A673 (cell line): Measurements from ENCODE around the gene ATP5F1B. TPM values are rescaled to one million over a fixed set of nuclear protein-coding genes. Genes with fewer than 3 reads are reported as not detected.

Experiments used
- BruUV-seq: library from RNA; stranded (reverse); fragments of 400-500 nt; replicated peaks from 2 replicates; lab custom pipeline; 2021; lab: Mats Ljungman, UMichigan
- CTCF ChIA-PET: fragments of 300-600 bp; sonication (Branson Sonifier 250); formaldehyde crosslinking; loops from one replicate; lab custom pipeline; 2022; ENCODE audit warnings: antibody characterized with exemption; lab: Charles Lee
- POLR2A ChIA-PET: fragments of 300-600 bp; sonication (Branson Sonifier 250); formaldehyde crosslinking; loops from one replicate; lab custom pipeline; 2022; ENCODE audit warnings: antibody characterized with exemption; ENCODE audit not compliant: low non-redundant PET; lab: Charles Lee
- DNase-seq: peaks from one replicate; pipeline ENCODE4 v3.0.0-alpha.2; 2015; ENCODE audit warnings: low spot score
- H3K27ac ChIP-seq: fragments of 200-600 bp; sonication (generic); 2 replicates; pipeline ENCODE4 v1.5.1; 2016; ENCODE audit warnings: mixed run types, low read depth, mild to moderate bottlenecking, mixed read lengths, antibody characterized with exemption, low read length; ENCODE audit not compliant: poor library complexity, severe bottlenecking
- H3K27me3 ChIP-seq: fragments of 200-600 bp; sonication (generic); replicated peaks from 2 replicates; pipeline ENCODE4 v1.6.1; 2017; ENCODE audit warnings: mixed run types, low read depth, mild to moderate bottlenecking, mixed read lengths, antibody characterized with exemption, low read length; ENCODE audit not compliant: insufficient read depth, poor library complexity
- H3K36me3 ChIP-seq: fragments of 200-600 bp; sonication (generic); 2 replicates; pipeline ENCODE4 v1.6.1; 2016; ENCODE audit warnings: mixed run types, mild to moderate bottlenecking, mixed read lengths, antibody characterized with exemption, low read length; ENCODE audit not compliant: insufficient read depth, poor library complexity, severe bottlenecking
- H3K4me1 ChIP-seq: fragments of 200-600 bp; sonication (generic); 2 replicates; pipeline ENCODE4 v1.6.1; 2017; ENCODE audit warnings: mixed run types, mild to moderate bottlenecking, mixed read lengths, antibody characterized with exemption, low read length; ENCODE audit not compliant: insufficient read depth, poor library complexity, severe bottlenecking
- H3K4me3 ChIP-seq: fragments of 200-600 bp; sonication (generic); 2 replicates; pipeline ENCODE4 v1.5.1; 2016; ENCODE audit warnings: low read depth, mixed run types, mild to moderate bottlenecking, mixed read lengths, low read length; ENCODE audit not compliant: poor library complexity, severe bottlenecking
- H3K9me3 ChIP-seq: fragments of 200-600 bp; sonication (generic); 2 replicates; pipeline ENCODE4 v1.6.1; 2016; ENCODE audit warnings: mixed run types, low read depth, mild to moderate bottlenecking, mixed read lengths, antibody characterized with exemption, low read length; ENCODE audit not compliant: poor library complexity, severe bottlenecking
- CTCF ChIP-seq: fragments of 300-800, 200-600 bp; sonication (generic); conservative IDR thresholded peaks from 2 replicates; pipeline ENCODE4 v1.5.1; 2017; ENCODE audit warnings: low read depth, mild to moderate bottlenecking, antibody characterized with exemption, low read length, moderate library complexity, mixed read lengths
- EZH2 ChIP-seq: fragments of 200-600 bp; sonication (generic); IDR thresholded peaks from 2 replicates; pipeline ENCODE4 v1.6.1; 2017; ENCODE audit warnings: borderline replicate concordance, low read depth, mild to moderate bottlenecking, mixed read lengths, antibody characterized with exemption, low read length; ENCODE audit not compliant: poor library complexity, severe bottlenecking
- intact Hi-C: fragments of 100-400 bp; cut with micrococcal nuclease; formaldehyde crosslinking; loops from one replicate; pipeline ENCODE4 v1.10.0; 2022; ENCODE audit not compliant: unreplicated experiment
- total RNA-seq: library from RNA; stranded (reverse); gene quantifications from 2 replicates; pipeline ENCODE4 v1.2.3, GENCODE V29; 2021

Gene ATP5F1B
- total RNA-seq, 1 experiment from 2014 or later: 1,089 TPM

- ChIA-PET POLR2A (no interaction called here), CTCF (no interaction called here)
- H3K9me3 ChIP-seq: no peaks in the 10 kb centered on the region
- no peaks in the 10 kb centered on the region for H3K27me3 ChIP-seq
- intact Hi-C loops: no loop called here
- BruUV-seq: no TSS peak
- no peak overlapping the region for H3K27ac ChIP-seq
- no peak for DNase-seq
- peaks cover 75% of the 10 kb centered on the region for H3K36me3 ChIP-seq
- H3K4me3 ChIP-seq: no peak overlapping the region
- no peaks in the 10 kb centered on the region for H3K4me1 ChIP-seq
- no peak for TF ChIP-seq CTCF
- TF ChIP-seq EZH2: no peak
Measured at GRCh38 chr12:56616925-56617324, 28.9 kb downstream of the ATP5F1B start.

GRCh38 chr12:56616244-56616643, 29.5 kb downstream of the ATP5F1B start:
- BruUV-seq: no TSS peak
- H3K36me3 ChIP-seq: peaks cover 82% of the 10 kb centered on the region
- H3K9me3 ChIP-seq: no peaks in the 10 kb centered on the region
- no peak overlapping the region for H3K4me3 ChIP-seq
- no peak overlapping the region for H3K27ac ChIP-seq
- no peaks in the 10 kb centered on the region for H3K27me3 ChIP-seq
- TF ChIP-seq EZH2 (no peak), CTCF (no peak)
- ChIA-PET CTCF (no interaction called here), POLR2A (no interaction called here)
- H3K4me1 ChIP-seq: no peaks in the 10 kb centered on the region
- intact Hi-C loops: no loop called here
- no peak for DNase-seq

GRCh38 chr12:56614627-56615026, 31.2 kb downstream of the ATP5F1B start:
- no peaks in the 10 kb centered on the region for H3K9me3 ChIP-seq
- CTCF ChIA-PET: interaction anchor here (0.6 to 1.1 kb wide), 2 partner anchors 22 to 76 kb away, joined by 3 to 5 read pairs; no protein-coding TSS in a partner anchor

More at GRCh38 chr12:56614627-56615026, 31.2 kb downstream of the ATP5F1B start:
- Histone ChIP-seq H3K27ac (no peak overlapping the region), H3K4me1 (no peaks in the 10 kb centered on the region), H3K36me3 (peaks cover 92% of the 10 kb centered on the region), H3K4me3 (no peak overlapping the region), H3K27me3 (no peaks in the 10 kb centered on the region)
- intact Hi-C loops: no loop called here
- TF ChIP-seq EZH2 (no peak), CTCF (no peak)
- no TSS peak for BruUV-seq
- POLR2A ChIA-PET: interaction anchor here (0.6 kb wide), 1 partner anchor 20 kb away, joined by 9 read pairs; no protein-coding TSS in a partner anchor
- DNase-seq: no peak
